ENCODE measurements around the gene TMSB15A.
"Not testable (repeated sequence)": the region's sequence is repeated elsewhere in the genome, so short reads cannot be mapped to it uniquely, and the experiment has no call there.

Gene TMSB15A
- 0 reads per million in 3 experiments for total RNA-seq

DNA sequence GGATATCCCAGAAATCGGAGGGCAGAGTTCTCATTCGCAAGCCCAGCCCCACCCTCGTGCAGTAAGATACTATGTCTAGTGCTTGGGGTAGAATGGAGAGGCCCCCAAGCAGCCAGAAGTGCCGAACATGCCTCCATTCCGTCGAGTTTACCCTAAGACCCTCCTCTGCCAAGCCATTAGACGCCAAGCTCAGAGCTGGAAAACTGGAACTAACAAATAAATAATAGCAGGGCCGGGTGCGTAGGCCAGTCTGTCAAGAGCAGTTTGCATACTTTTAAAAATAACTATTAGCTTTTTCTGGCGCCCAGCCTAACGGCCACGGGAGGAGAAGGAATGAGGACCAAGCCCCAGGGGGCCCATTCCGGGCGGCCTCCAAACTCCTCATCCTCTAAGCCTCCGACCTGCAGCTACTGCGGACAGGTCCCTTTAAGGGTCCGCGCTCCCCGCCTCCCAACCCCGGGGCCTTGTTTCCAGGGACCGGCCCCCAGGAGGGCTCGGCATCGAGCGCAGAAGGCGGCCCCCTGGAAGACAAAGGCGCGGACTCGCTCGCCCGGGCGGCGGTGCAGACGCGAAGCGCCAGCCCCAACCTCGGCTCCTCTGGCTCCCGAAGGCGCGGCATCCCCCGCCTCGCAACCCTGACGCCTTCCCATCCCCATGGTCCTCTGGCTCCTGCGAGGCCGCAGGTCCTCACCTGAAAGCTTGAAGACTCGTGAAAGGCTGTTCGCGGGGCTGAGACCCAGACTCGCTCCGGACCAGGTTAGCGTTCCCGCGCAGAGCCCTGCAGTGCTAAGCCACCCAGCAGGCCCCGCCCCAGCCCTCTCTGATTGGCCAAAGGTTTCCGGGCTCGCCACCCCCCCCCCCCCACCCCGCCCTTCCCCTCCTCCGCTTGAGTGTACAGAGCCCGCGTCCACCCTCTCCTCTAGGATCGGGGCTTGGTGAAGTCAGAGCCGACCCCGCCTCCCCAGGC is at the start of gene TMSB15A:
TSS of gene TMSB15A (minus strand) at position 765 of the 967 bp plus-strand sequence.
- peak; percentile 34 for DNase-seq

DNA sequence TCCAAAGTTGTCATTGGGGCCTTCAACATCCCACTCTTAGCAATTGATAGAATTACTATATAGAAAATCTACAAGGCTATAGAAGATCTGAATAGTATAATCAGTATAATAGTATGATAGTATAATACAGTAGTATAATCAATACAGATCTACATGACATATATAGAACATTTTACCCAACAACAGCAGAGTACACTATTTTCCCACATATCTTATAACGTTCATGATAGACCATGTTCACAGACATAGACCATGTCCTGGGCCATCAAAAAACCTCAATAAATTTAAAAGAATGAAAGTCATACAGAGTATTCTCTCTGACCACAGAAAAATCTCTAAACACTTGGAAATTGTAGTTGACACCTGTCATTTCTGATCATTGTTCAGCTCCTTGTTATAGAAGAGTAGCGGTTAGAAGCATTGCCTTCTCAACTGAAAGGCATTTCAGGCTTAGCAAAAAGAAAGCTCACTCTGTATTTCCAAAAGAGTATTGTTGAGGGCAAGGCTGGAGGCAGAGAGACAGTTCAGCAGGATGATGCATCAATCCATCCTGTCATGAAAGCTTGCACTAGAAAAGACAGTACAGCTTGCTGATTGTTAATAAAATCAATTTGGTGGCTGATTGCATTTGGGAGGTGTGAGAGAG is 44.0 kb upstream of the TMSB15A start:
- no peak for DNase-seq

DNA sequence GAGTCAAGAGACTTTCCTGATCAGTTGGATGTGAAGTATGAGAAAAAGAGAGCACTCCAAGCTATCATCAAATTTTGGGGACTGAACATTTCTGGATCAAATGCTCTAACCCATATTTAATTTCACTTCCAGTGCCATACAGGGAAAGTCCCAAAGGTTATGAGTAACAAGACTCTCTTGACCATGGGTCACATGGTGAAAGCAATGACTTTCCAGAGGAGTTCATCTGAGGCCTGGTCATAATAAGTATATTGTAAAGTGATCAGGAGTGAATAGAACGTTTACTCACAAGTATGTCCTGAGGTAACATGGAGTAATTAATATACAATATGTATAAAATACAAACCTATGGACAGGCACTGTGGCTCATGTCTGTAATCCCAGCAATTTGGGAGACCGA is 42.1 kb upstream of the TMSB15A start:
- no peak for DNase-seq

DNA sequence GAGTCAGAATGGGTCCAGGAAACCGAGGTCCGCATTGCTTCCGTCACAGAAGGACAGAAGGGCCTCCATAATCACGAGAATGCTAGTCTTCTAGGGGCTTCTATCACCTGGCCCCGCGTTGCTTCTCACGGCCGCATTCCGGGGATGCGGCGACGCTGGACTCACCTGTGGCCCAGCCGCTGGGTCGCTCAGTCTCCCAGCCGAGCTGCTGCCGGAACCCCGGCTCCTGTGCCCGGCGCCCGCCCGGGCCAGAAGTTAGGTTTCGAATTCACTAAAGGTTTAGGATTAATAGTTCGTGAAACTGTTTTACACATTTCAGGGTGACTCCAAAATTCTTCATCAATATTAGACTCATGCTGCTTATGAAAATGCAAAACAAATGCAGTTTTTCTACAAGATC is 31.7 kb upstream of the TMSB15A start:
- no peak for DNase-seq

DNA sequence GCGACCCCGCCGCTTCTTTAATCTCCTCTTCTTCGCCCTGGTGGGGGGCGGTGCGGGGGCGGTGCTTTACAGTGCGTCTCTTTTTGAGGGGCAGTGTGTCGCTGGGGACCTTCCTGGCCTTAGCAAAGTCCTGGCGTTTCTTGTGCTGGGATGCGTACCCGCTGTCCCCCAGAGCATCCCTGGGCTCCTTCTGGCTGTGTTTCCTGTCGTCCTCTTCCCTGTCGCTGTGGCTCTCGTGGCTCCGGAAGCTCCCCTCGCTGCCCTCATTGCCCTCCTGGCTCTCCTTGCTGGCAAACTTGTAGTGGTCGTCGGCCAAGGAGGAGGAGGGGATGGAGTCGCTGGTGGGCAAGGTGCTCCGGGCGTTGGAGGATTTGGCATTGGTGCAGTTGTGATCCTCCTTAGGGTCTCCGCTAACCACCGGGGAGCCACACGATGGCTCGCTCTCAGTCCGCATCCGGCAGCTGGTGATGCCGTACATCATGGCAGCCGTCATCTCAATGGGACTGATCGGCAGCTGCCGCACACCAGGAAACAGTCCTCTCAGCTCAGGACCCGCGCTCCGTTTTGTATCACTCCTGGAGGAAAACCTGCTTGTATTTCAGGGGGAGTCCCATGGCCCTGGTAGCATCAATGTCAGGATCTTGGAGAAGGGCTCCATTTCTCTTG is 30.4 kb upstream of the TMSB15A start:
- no peak for DNase-seq

DNA sequence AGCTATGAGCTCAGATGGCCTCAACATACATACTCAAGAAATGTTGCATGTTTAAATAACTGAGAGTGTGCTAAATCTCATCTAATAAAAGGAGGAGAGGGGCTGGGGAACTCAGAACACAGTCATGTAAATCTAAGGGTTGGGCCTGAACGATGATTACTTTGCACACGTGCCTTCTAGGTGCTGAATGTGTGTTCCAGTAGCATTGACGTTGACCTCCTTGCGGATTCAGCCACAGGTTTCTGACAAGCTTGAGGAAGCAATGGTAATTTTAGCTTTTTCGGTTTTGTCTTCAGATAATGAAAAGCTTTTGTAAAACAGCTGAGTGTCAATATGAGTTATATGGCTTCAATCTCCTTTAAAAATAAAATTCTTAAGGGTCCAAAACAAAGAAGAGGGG is 29.6 kb upstream of the TMSB15A start:
- DNase-seq = not testable (repeated sequence)

DNA sequence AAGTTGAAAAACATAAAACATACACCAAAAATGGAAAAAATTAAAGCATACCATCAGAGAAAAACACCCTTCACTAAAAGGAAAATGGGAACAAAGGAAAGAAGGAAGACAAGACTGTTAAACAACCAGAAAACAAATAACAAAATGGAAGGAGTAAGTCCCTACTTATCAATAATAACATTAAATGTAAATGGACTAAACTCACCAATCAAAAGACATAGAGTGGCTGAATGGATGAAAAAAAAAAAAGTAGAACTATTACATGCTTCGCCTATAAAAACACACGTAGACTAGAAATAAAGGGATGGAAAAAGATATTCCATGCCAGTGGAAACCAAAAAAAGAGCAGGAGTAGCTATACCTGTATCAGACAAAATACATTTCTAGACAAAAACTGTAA is 19.4 kb upstream of the TMSB15A start:
- no peak for DNase-seq

DNA sequence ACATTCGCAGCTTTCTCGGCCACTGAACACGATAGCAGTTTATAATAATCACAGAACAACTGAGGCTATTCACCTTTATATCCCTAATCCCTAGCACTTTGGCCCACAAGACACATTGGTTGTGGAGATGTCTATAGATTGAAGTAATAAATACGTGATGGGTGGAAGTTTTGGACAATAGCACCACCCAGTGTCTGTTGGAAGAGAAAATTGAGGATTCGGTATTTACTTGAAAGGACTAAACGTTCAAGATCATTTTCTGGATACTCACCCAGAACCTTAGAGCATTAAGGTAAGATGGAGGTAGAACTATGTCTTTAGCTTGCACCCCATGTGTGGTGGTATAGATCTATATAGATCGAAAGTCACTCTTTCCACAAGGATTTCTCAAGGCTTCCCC is 787 bp upstream of the TMSB15A start:
- DNase-seq = no peak

DNA sequence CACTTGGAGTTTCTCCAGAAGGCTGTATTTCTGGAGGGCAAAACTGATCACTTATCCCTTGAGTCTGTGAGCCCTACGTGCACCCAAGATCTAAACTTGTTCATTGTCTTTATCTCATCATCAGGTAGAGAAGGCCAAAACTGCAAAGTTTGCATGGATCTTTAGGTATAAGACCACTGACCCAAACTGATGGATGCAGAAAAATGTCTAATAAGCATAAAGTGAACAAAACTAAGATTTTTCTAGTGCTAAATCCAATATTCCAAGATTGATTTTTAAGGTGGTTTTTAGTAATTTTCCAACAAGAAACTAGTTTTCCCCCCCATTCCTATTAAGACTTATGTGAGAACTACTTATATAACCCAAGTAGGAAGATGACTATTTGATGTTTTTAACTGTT is 2.0 kb downstream of the TMSB15A start:
- DNase-seq = no peak

DNA sequence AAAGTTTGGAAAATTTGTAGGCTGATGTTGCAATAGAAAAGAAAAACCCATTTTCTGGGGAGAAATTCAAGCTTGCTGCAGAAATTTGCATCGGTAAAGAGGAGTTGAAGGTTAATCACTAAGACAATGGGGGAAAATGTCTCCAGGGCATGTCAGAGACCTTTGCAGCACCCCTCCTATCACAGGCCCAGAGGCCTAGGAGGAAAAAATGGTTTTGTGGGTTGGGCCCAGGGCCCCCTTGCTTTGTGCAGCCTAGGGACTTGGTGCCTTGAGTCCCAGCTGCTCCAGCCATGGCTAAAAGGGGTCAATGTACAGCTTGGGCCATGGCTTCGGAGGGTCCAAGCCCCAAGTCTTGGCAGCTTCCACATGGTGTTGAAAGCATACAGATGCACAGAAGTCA is 17.8 kb downstream of the TMSB15A start:
- DNase-seq = no peak

DNA sequence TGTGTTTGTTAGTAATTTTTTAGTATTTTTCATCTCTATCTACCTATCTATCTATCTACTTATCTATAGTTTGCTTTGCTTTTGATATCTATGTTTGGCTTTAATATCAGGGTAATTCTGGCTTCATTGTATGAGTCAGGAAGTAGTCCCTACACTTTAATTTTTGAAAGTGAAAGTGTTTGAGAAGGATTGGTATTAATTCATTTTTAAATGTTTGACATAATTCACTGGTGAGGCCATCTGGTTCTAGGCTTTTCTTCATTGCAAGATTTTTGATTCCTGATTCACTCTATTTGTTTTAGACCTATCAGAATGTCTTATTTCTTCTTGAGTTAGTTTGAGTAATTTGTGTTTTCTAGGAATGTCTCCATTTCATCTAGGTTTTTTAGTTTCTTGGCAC is 24.8 kb downstream of the TMSB15A start:
- DNase-seq = no peak

DNA sequence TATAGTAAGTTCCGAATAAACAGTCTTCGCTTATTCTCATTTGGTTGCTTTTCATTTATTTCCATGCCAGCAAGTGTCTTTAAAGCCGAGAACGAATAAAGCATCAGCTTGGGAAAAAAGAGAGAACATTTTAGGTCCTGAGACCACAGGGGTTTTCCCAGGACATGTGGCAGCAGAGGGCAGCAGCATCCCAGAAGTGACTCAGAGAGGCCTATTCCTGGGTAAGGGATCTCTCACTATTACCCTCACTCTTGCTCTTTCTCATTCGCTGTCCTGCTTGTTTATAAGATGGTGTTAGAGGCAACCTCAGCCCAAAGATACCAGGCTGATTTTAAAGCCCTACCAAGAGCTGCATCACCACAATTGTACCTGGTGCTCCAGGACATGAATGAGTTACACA is 37.8 kb downstream of the TMSB15A start:
- DNase-seq = not testable (repeated sequence)

DNA sequence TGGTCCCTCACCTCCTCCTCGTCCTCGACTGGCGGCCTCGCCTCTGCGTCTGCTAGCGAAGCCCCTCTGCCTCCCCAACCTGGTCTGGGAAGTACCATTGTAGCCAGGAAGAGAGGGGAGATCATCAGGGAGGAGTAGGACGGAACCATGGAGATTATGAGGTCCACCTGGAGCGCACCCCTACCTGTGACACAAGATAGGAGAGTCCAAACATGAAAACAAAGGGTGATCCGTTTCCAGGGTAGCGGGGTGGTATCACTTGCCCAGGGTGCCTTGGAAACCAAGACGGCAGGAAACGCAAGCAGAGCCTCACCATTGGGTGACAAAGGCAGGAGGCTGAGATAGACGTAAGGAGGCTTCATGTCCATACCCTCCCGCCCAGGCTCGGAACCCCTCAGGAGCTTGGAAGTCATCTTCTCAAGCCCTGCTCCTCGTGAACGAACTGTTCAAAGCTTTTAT is 44.7 kb downstream of the TMSB15A start, which contains the start of gene TCP11X2:
TSS of gene TCP11X2 (minus strand) at position 51 of the 459 bp plus-strand sequence.
- DNase-seq = not testable (repeated sequence)

DNA sequence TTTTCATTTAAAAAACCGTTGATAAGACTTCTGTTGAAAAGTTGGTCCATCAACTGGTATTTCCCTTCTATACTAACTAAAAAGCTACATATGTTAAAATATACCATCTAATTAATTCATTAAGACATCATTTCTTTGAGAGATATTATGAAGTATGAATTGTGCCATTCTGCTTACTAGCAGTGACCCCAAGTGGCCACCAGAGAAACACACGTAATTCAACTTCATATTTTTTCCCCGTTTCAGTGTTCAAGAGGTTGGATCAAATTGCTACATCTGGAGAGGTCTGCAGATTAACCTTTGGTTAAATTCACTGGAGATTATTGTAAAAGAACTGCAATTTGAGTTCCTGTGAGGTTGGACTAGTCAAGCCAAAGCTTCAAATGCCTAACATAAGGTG is 46.3 kb downstream of the TMSB15A start:
- DNase-seq = not testable (repeated sequence)
